IPS-11a (cell line): Measurements from ENCODE around the gene GLYR1.

Source experiments
- H3K4me3 ChIP-seq: one replicate; pipeline ENCODE4 v1.5.1; 2013; ENCODE audit warnings: low read depth, low read length, control low read depth

GLYR1 gene

GRCh38 chr16:4811773-4812172 lies 35.3 kb downstream of the GLYR1 start:
- H3K4me3 ChIP-seq: no peak overlapping the region

GRCh38 chr16:4811242-4811641 lies 35.8 kb downstream of the GLYR1 start:
- H3K4me3 ChIP-seq: no peak overlapping the region

- H3K4me3 ChIP-seq: no peak overlapping the region
Observed at GRCh38 chr16:4806280-4806679, 40.8 kb downstream of the GLYR1 start.

GRCh38 chr16:4805231-4805630 lies 41.9 kb downstream of the GLYR1 start:
- H3K4me3 ChIP-seq: no peak overlapping the region

GRCh38 chr16:4803898-4804762 lies 43.0 kb downstream of the GLYR1 start:
- no peak overlapping the region for H3K4me3 ChIP-seq

- peak overlapping the region; percentile 67 for H3K4me3 ChIP-seq
Observed at GRCh38 chr16:4803401-4803844, 43.7 kb downstream of the GLYR1 start.

- H3K4me3 ChIP-seq: peak overlapping the region; percentile 67
Observed at GRCh38 chr16:4802659-4803287, 44.3 kb downstream of the GLYR1 start.

- H3K4me3 ChIP-seq: peak within 1 kb of the TSS; percentile 67
Observed at GRCh38 chr16:4801962-4802658, 45.0 kb downstream of the GLYR1 start, which contains the start of gene ROGDI. ROGDI (minus strand) TSS chr16:4802633; CDS start chr16:4802571, 62 bp downstream.

GRCh38 chr16:4801051-4801961 lies 45.8 kb downstream of the GLYR1 start:
- peak overlapping the region; percentile 67 for H3K4me3 ChIP-seq

GRCh38 chr16:4800290-4801041 lies 46.6 kb downstream of the GLYR1 start:
- H3K4me3 ChIP-seq: no peak overlapping the region

- no peak overlapping the region for H3K4me3 ChIP-seq
Observed at GRCh38 chr16:4799171-4799855, 47.8 kb downstream of the GLYR1 start.

- H3K4me3 ChIP-seq: no peak overlapping the region
Observed at GRCh38 chr16:4798456-4798855, 48.6 kb downstream of the GLYR1 start.

GRCh38 chr16:4797805-4798252 lies 49.3 kb downstream of the GLYR1 start:
- no peak overlapping the region for H3K4me3 ChIP-seq

- no peak overlapping the region for H3K4me3 ChIP-seq
Observed at GRCh38 chr16:4796982-4797804, 49.9 kb downstream of the GLYR1 start.

- no peak overlapping the region for H3K4me3 ChIP-seq
Observed at GRCh38 chr16:4795828-4796572, 51.1 kb downstream of the GLYR1 start.

- no peak within 1 kb of the TSS for H3K4me3 ChIP-seq
Observed at GRCh38 chr16:4795181-4795827, 51.8 kb downstream of the GLYR1 start, which contains the start of gene SMIM22. SMIM22 (plus strand) TSS chr16:4795369; CDS start chr16:4795735, 366 bp downstream.

GRCh38 chr16:4792951-4793513 lies 54.1 kb downstream of the GLYR1 start:
- H3K4me3 ChIP-seq: no peak overlapping the region
